NCI-H82 treated with DMSO at 0.1 percent for 48 hours (cell line): ENCODE results near the gene HSDL2.

Source experiments
- DNase-seq: peaks from one replicate; lab custom pipeline; 2025; ENCODE audit not compliant: unreplicated experiment; lab: John Stamatoyannopoulos, UW

The HSDL2 gene

DNA sequence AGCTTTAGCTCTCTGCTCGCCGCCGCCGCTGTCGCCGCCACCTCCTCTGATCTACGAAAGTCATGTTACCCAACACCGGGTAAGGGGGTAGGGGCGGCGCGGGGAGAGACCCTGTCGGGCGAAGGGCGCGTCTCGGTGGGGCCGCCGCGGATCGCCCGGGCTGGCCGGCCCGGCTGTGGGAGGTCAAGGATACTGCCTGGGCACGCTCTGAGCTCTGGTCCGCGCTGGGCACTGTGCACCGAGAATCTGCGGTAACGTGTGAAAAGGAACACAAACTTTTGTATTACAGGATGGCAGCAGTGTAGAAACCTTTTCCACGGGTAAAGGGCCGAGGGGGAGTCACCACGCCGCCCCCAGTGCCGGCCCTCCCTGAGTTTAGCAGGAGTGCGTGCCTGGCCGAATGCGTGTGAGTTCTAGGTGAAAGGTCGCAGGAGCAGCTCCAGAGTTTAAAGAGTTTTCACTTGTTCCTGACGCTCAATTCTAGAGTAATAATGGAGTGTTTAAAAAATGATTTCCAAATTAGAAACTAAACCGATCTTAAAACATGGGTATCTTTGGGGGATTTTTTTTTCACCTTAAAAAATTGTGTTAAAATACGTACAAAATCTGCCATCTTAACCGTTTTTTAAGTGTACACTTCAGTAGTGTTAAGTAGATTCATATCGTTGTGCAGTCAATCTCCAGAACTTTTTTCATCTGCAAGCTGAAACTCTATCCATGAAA is at the start of gene HSDL2:
Gene HSDL2 (plus strand): TSS at position 7 of the 723 bp plus-strand sequence. CDS start 56 bp downstream, at position 63.
- DNase-seq: no peak

DNA sequence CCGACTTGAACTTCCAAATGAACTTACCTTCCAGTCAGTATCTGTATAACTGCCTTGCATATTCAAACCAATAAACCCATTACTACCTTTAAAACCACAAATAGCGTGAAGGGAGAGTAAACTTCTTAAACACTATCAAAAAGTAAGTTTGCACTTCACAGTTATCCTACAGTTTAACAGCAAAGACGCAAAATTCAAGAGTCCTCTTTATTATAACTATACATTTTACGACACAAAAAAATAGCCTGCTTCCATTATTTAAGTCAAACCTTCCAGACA is 48.3 kb upstream of the HSDL2 start:
- DNase-seq: no peak

DNA sequence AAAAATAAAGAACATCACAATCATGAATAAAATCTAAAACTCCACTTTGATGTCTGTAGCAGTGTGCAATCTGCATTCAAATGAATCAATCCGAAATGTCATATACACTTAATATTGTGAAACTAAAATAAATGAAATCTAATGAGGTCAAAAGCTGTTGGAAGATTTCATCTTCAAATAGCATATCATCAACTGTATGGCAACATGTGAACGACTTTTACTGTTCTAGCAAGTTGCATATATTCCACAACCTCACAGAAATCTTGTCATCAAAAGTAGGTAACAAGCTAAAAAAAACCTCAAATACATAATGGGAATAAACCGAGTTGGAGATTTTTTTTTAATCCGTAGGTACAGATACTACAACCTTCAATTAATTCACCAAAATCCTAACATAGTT is 47.7 kb upstream of the HSDL2 start:
- DNase-seq: no peak

DNA sequence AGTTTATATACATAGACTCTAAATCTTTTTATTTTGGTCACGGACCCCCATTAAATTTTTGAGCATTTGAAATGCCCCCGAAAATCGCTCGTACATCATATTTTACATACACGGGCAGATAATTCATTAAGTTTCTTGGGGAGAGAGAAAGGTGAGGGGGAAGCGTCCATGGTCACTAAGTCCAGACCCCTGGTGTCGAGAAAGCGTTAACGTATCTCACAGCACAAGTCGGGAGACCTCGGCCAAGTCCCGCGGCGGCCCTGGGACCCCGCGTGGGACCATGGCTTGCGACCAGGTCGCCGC is 47.3 kb upstream of the HSDL2 start:
- DNase-seq: no peak

DNA sequence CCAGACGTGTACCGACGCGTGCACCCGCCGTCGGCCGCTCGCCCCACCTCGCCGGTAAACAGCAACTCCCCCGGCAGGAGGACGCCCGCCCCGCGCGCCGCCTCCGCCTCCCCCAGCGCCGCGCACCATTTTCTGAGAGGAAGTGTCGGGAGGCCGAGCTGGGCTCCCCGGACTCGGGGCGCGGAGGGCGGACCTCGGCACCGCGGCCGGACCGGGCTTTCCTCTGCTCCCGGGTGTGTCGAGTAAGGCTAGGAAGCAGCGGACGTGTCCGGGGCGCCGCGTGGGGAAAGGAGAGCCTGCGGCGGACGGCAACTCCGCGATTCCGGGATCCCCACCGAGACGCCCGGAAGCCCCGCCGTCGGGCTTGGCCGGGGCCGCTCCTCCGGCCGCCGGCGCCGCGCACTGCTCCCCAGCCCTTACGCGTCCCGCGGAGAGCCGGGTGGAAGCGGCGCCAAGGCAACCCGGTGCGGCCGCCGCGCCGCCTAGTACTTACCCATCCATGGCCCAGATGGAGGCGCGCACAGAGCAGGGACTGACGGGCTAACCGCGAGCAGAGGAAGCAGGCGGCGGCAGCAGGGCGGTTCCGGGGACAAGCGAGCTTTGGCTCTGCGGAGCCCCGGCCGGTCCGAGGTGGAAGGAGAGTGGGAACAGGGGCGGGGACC is 46.8 kb upstream of the HSDL2 start, which contains the start of gene PTBP3:
Gene PTBP3 (minus strand): TSS at position 643 of the 662 bp plus-strand sequence. CDS start 35,754 bp downstream, outside the sequence.
- DNase-seq: peak; percentile 42

DNA sequence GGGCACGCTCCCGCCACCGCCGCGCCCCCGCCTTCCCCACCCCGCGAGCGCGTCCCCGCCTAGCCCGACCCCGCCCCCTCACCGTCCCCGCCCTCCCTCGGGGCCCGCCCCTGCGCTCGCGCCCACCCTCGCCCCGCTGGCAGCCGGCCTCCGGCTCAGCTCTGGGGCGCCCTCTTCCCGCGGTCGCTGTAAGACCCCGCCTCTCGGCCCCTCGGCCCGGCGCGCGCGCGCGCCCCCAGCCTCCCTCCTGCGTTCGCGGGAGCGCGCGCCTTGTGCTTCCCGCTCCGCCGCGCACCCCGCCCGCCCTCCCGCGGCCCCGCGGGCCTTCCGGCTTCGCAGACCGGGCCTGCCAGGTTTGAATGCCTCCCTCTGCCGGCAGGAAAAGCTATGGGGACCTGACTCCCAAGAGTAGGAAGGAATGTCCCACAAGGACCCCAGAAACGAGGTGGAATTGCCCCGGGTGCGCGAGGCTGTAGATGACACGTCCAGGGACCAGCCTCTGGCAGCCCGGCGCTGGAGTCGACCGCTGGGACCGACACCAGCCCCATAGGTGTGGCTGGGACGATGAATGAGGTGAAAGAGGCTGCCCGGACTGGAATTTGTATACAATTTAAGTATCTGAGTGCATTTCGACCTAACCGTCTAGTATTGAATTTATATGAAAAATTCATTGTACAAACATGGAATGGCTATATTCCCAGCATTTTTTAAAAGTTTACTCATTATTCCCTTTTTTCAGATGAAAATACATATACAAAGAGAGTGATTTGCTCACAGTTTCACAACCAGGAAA is 46.1 kb upstream of the HSDL2 start:
- peak; percentile 92 for DNase-seq

DNA sequence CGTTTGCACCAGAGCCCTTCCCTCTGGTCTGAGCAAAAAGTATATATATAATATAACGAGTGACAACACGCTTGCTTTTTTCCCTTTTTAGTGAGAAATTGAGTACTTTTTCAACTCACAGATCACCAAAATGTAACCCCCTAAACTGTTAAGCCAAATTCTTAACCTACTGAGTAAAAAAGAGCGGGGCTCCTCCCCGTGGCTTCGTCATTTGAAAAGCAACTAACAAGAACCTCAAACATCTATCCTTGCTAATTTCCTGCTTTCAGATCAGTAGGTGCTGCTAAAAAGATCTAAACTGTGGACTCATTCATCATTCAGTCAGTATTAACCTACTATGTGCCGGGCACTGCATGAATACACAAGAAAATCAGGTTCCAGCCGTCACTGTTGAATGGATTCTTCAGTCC is 45.5 kb upstream of the HSDL2 start:
- no peak for DNase-seq

DNA sequence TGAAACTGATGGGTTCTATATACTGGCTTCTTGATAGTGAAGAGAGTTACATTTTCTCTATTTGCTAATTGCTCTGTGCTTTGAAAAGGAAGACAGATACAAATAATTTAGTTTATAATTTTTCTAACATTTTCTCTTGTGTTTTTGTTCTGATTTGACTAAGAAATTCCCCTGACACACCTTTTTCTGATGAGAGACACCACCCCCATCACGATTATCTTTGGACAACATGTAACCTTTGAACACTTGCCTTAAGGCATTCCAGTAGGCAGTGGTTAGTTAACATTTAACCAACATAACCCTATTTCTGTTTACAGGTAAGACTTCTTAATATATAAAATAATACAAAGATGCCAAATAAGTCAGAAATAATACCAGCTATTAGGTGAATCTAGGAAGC is 42.4 kb upstream of the HSDL2 start:
- DNase-seq: no peak

DNA sequence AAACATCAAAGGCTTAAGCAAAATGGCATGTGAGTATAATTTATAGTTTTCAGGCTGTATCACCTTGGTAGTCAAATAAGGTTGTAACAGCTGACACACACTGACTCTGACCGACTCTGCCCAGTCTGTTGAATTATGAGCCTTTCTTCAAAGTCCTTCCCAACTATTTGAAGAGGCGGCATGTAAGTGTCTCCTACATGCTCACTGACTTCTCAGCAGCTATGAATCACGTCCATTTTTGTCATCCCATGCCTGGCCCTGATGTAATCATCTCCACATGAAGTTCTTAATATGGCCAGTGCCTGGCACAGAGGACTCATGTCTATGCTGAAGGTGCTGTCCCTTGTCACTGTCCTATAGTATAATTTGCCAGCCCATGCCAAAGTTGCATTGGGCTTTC is 41.3 kb upstream of the HSDL2 start:
- DNase-seq: no peak

DNA sequence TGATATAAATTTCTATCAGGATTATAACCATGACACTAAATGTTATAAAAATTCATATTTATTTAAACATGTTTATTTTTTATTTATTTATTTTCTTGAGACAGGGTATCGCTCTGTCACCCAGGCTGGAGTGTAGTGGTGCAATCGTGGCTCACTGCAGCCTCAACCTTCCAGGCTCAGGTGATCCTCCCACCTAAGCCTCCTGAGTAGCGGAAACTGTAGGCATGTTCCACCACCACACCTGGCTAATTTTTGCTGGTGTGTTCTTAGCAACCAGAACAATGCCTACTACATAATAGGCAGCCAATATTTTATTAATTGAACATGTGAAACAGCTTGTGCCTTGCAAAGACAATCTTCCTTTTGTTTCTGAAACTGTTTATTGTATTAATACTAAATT is 40.0 kb upstream of the HSDL2 start:
- no peak for DNase-seq

DNA sequence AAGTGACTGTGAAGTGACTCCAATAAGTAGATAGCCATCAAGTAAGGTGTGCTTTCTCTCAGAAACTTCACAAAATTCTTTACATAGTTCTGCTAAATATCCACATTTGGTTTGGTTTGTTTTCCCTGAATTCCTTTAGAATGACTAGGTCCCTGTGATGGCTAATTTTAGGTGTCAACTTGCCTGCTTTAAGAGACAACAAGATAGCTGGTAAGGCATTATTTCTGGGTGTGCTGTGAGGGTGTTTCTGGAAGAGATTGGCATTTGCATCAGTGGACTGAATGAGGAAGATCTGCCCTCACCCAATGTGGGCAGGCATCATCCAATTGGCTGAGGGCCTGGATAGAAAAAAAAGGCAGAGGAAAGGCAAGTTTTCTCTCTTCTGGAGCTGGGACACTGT is 38.2 kb upstream of the HSDL2 start:
- DNase-seq: no peak

DNA sequence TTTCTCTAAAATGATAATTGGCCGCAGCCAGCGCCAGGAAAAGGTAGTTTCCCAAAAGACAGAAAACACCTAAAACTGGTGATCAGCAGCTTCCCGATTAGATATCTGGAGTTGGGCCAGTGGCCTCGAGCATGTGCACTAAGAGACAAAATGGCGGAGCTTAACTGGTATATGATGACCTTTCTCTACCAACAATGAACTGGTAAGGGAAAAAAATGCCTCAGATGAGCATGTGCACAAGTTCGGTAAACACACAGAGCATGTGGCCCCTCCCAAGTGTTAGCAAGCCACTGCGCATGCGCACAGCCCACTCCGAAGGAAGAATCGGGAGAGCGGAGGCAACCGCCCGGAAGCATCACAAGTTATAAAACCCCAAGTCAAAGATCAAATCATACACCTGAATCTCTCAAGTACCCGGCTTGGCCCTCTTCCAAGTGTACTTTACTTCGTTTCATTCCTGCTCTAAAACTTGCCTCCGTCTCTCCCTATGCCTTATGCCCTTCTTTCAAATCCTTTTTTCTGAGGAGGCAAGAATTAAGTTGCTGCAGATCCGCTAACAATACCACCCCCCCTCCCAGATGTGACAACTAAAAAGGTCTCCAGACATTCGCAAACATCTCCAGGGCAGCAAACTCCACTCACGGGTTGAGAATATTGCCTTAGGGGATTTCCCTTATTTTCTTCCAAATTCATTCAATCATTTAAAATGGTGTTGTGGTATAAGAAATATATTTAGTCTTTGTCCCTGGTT is 31.5 kb upstream of the HSDL2 start:
- no peak for DNase-seq

DNA sequence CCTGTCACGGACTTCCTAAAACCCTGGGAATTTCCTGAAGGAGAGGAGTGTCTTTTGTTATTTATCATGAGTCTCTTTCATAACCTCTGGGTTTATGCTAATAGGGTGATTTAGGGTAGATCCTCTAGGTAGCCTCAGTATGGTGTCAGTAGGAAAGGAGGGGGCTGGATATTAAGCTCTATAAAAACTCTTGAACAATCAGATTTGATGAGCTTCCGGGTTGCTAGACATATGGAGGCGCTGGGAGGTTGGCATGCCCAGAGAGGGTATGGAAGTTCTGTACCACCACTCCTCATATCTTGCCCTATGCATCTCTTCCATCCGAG is 30.9 kb upstream of the HSDL2 start:
- no peak for DNase-seq

DNA sequence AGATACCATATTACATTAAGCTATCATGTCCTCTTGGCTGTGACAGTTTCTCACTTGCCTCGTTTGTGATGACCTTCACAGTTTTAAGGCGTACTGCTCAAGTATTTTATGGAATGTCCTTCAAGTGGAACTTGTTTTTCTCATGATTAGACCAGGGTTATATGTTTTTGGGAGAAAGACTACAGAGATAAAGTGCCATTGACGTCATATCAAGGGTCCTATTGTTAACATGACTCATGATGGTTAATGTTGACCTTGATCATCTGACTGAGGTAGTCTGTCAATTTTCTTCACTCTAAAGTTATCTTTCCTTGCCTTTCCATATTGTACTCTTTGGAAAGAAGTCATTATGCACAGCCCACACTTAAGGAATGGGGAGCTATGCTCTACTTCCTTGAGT is 28.7 kb upstream of the HSDL2 start:
- no peak for DNase-seq

DNA sequence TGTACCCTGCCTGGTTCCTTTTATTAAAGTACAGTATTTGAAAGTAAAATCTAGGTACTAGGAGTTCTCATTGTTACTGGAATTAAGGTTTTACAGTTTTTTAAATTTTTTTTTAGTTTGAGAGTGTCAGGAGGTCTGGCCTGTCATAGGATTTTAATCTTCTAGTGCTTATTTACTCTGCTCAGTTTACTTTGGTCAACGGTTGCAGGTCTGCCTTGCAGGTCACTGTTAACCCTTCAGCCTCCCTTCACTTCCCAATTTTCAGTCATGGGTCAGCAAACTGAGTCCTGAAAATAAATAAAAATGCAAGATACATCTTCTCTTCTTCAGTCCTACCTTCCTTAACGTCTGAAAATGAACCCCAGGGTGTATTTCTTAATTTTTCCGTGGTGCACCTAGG is 27.7 kb upstream of the HSDL2 start:
- DNase-seq: no peak

DNA sequence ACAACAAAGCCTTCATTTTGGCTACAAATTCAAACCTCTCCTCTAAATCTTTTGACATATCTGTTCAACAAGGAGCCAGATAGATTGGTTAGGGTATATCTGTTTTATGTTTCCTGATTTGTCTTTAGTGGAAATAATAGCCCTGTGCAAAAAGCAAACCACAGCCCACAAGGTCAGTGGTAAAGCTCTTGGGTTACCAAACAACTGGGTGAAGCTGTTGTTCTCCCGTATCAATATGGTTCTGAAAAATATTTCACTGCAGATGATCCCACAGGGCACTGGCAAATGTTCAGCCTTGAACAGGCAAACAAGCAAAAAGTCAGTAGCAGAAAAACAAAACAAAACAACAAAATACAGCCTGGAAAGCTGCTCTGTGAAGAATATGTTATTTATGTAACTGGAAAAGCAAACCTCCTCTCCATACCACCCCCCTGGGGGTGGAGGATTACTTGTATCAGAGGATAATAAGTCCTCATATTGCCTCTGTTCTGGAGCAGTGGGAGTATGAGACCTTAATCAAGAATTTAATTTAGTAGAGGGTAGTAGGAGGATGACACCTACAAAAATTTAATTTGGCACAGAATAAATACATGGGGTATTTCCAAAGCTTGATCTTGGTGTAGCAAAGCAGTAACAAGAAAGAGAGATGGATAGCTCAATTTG is 25.7 kb upstream of the HSDL2 start:
- DNase-seq: no peak

DNA sequence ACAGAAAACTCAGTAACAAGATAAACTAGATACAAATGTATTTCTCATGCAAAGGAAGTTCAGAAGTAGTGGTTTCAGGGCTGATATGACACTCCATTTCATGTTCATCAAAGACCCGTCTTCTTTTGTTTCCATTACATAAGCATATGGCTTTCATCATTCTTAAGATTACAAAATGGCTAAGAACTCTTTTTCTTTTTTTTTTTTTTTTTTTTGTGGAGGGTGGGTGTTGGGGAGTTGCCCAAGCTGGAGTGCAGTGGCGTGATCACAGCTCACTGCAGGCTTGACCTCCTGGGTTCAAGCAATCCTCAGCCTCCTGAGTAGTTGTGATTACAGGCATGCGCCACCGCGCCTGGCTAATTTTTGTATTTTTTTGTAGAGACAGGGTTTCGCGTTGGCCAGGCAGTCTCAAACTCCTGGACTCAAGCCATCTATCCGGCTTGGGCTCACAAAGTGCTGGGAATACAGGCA is 24.4 kb upstream of the HSDL2 start:
- no peak for DNase-seq

DNA sequence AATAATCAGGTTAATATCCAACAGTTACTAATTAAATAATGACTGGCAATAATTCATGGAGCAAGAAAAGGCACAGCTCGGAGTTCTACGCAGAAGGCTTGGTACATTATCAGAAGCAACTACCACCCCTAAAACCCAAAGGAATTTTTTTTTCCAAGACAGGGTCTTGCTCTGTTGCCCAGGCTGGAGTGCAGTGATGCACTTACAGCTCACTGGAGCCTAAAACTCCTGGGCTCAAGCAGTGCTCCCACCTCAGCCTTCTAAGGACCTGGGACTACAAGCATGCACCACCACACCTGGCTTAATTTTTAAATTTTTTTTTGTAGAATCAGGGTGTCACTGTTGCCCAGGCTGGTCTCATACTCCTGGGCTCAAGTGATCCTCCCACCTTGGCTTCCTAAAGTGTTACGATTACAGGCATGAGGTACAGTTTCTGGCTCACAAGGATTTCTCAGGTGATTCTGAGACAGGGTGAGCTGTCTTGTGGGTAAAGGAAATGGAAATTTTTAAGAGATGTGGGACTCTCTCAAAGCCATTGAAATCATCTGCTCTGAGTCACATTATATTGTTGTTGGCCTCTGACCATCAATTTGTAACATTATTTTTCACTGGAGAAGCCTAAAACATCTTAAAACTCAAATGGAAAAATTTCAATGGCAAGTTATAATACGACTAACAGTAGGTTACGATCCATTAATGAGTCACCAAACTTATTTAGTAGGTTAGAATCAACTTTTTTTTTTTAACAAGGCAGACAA is 19.7 kb upstream of the HSDL2 start:
- no peak for DNase-seq

DNA sequence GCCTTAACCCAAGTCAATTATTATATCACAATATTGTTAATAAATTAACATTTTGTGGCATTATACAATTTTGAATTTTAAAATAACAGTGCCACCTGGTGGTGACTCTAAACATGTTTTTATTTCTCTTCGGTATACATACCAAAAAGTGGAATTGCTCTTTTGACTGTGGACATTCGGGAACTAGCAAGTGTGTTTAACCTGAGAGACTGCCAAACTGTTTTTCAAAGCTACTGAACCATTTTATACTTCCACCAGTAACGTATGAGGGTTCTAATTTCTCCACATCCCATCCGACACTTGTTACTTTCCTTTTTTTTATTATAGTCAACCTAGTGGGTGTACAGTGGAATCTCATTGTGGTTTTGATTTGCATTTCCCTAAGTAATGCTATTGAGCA is 18.3 kb upstream of the HSDL2 start:
- no peak for DNase-seq

DNA sequence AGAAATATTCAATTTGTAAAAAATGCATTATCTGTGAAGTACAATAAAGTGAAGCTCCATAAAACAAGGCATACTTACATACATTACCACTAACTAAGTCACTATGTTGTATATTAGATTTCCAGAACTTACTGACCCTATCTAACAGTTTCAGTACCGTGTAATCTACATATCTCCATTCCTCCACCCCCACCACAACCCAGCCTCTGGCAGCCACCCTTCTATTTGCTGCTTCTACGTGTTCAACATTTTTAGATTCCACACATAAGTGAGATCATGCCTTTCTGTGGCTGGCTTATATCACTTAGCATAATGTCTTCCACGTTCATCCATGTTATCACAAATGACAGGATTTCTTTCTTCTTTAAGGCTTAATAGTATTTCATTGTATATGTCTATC is 15.1 kb upstream of the HSDL2 start:
- DNase-seq: no peak
